ENCODE data around the gene CREB3L2.

DNA sequence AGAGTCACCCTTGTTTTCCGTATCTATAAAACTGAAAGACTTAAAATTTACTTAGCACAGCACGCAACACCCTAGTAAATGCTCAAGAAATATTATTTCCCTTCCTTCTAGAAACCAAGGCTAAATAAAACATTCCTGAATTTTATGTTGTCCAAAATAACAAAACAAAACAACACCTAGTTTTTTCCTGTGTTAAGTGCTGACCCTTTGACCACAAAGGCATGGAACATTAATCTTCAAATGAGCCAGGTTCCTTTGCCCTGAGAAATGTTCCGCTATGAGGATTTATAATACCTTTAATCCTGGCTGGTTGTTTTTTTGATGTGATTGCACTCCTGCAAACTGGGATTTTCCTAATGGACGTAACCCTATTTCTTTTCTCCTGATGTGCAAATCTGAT, 126.1 kb downstream of the CREB3L2 start:
- TF ChIP-seq SIX5 (IDR thresholded peaks at IDR 0.05; ENCODE audit: low read depth, low read length, severe bottlenecking) (no peak), RAD21 (IDR thresholded peaks at IDR 0.05; ENCODE audit: insufficient read depth, low read depth, low read length) (no peak), CREB1 (IDR thresholded peaks at IDR 0.05; ENCODE audit: low read depth) (no peak), SMC3 (IDR thresholded peaks at IDR 0.05; ENCODE audit: borderline replicate concordance, low read length) (no peak), NBN (IDR thresholded peaks at IDR 0.05) (no peak)
- TF ChIP-seq, protein P1, sequence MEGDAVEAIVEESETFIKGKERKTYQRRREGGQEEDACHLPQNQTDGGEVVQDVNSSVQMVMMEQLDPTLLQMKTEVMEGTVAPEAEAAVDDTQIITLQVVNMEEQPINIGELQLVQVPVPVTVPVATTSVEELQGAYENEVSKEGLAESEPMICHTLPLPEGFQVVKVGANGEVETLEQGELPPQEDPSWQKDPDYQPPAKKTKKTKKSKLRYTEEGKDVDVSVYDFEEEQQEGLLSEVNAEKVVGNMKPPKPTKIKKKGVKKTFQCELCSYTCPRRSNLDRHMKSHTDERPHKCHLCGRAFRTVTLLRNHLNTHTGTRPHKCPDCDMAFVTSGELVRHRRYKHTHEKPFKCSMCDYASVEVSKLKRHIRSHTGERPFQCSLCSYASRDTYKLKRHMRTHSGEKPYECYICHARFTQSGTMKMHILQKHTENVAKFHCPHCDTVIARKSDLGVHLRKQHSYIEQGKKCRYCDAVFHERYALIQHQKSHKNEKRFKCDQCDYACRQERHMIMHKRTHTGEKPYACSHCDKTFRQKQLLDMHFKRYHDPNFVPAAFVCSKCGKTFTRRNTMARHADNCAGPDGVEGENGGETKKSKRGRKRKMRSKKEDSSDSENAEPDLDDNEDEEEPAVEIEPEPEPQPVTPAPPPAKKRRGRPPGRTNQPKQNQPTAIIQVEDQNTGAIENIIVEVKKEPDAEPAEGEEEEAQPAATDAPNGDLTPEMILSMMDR (IDR thresholded peaks at IDR 0.05 in 2 of 3, conservative IDR thresholded peaks at IDR 0.05 in 1 of 3; ENCODE audit: control insufficient read depth in 2 of 3, extremely low read depth in 1 of 3, insufficient read depth in 1 of 3, low read depth in 3 of 3, low read length in 3 of 3) = no peak

Data from GM12878 (cell line).